HFFc6 (cell line): ENCODE data around the gene PCID2. TPM values are rescaled to one million over a fixed set of nuclear protein-coding genes. Genes with fewer than 3 reads are reported as not detected.
"Not testable (repeated sequence)": the region's sequence is repeated elsewhere in the genome, so short reads cannot be mapped to it uniquely, and the experiment has no call there.

Experiments used
- DNase-seq: peaks from one replicate; pipeline ENCODE4 v3.0.0-alpha.2; 2018
- H3K27ac Mint-ChIP-seq: 2 replicates; pipeline ENCODE4 v1.8.0; 2020; ENCODE audit warnings: mild to moderate bottlenecking, mixed read lengths
- H3K27me3 Mint-ChIP-seq: 2 replicates; pipeline ENCODE4 v1.8.0; 2021; ENCODE audit warnings: mild to moderate bottlenecking, moderate library complexity, mixed read lengths; ENCODE audit not compliant: insufficient read depth
- H3K36me3 Mint-ChIP-seq: 2 replicates; pipeline ENCODE4 v1.8.0; 2021; ENCODE audit warnings: low read depth, mixed read lengths
- H3K4me1 Mint-ChIP-seq: 2 replicates; pipeline ENCODE4 v1.8.0; 2020; ENCODE audit warnings: low read depth, mixed read lengths
- H3K4me3 Mint-ChIP-seq: 2 replicates; pipeline ENCODE4 v1.8.0; 2020; ENCODE audit warnings: mild to moderate bottlenecking, moderate library complexity, mixed read lengths
- H3K9me3 Mint-ChIP-seq: 2 replicates; pipeline ENCODE4 v1.8.0; 2020; ENCODE audit warnings: mild to moderate bottlenecking, mixed read lengths
- CTCF ChIP-seq: fragments of 200-600 bp; sonication (generic); IDR thresholded peaks from 2 replicates; pipeline ENCODE4 v1.5.0; 2021; ENCODE audit warnings: antibody characterized with exemption, mild to moderate bottlenecking
- long read RNA-seq: library from polyadenylated mRNA; unstranded; transcript quantifications from one replicate; pipeline ENCODE4 v2.0.0, GENCODE V29; 2019
- total RNA-seq, 6 experiments: library from RNA; stranded (reverse); fragmentation: NEBNext Ultra II Directional; extraction: Animal tissue kit (Norgen Biotek cat#: 25700); gene quantifications; 2 replicates in 1 of 6; 3 replicates in 5 of 6; pipeline ENCODE4 v1.2.3, GENCODE V29; 2021

PCID2 gene
- 10 to 100 TPM; 59.1 to 72.5 (median 68.3) TPM for total RNA-seq
- long read RNA-seq, transcript PCID2-205 (15 exons, 1,654 nt) = minor isoform, 11 of 123 reads
- long read RNA-seq, transcript PCID2-202 (14 exons, 1,898 nt) = major isoform, 45 of 123 reads
- long read RNA-seq, transcript PCID2-206 (15 exons, 1,671 nt) = minor isoform, 19 of 123 reads
- long read RNA-seq, transcript PCID2-210 (8 exons, 859 nt) = minor isoform, 7 of 123 reads
- long read RNA-seq, partial matches to known transcripts = 3 of 123 reads
- long read RNA-seq, other reads (novel, unspliced or antisense) = 29 of 123 reads

GRCh38 chr13:113208421-113209335 lies at the start of gene PCID2:
TSS of gene PCID2 (minus strand) at chr13:113208669. CDS start at chr13:113208634, 35 bp downstream.
- H3K4me3 Mint-ChIP-seq = peak within 1 kb of the TSS; percentile 94
- H3K27me3 Mint-ChIP-seq = no peaks in the 10 kb centered on the region
- H3K4me1 Mint-ChIP-seq = peaks cover 58% of the 10 kb centered on the region
- peaks cover 48% of the 10 kb centered on the region for H3K36me3 Mint-ChIP-seq
- DNase-seq = peak; percentile 70
- no peak for TF ChIP-seq CTCF
- peak within 1 kb of the TSS; percentile 87 for H3K27ac Mint-ChIP-seq
- H3K9me3 Mint-ChIP-seq = no peaks in the 10 kb centered on the region

GRCh38 chr13:113257908-113258307 lies 49.4 kb upstream of the PCID2 start:
- not testable (repeated sequence) for H3K4me3 Mint-ChIP-seq, H3K27ac Mint-ChIP-seq, H3K4me1 Mint-ChIP-seq, DNase-seq, H3K27me3 Mint-ChIP-seq, H3K9me3 Mint-ChIP-seq
- H3K36me3 Mint-ChIP-seq = peaks cover 21% of the 10 kb centered on the region

GRCh38 chr13:113252516-113253095 lies 44.1 kb upstream of the PCID2 start:
- Mint-ChIP-seq H3K9me3 (no peaks in the 10 kb centered on the region), H3K4me1 (no peaks in the 10 kb centered on the region), H3K27ac (no peak overlapping the region), H3K27me3 (no peaks in the 10 kb centered on the region; the same call in none of the 2 replicates), H3K36me3 (peaks cover 44% of the 10 kb centered on the region), H3K4me3 (no peak overlapping the region)
- DNase-seq = no peak
- TF ChIP-seq CTCF = no peak

- no peak overlapping the region for H3K27ac Mint-ChIP-seq
These were observed 37.7 kb upstream of the PCID2 start for GRCh38 chr13:113245849-113246796.

GRCh38 chr13:113243847-113244246 lies 35.4 kb upstream of the PCID2 start:
- no peak overlapping the region for H3K27ac Mint-ChIP-seq
- no peak overlapping the region for H3K4me3 Mint-ChIP-seq
- no peak for TF ChIP-seq CTCF
- no peaks in the 10 kb centered on the region; the same call in none of the 2 replicates for H3K27me3 Mint-ChIP-seq
- H3K4me1 Mint-ChIP-seq = no peaks in the 10 kb centered on the region
- H3K36me3 Mint-ChIP-seq = peaks cover 61% of the 10 kb centered on the region
- DNase-seq = no peak
- no peaks in the 10 kb centered on the region for H3K9me3 Mint-ChIP-seq

More at GRCh38 chr13:113245849-113246796, 37.7 kb upstream of the PCID2 start:
- TF ChIP-seq CTCF = peak; percentile 64
- no peaks in the 10 kb centered on the region for H3K4me1 Mint-ChIP-seq
- H3K9me3 Mint-ChIP-seq = no peaks in the 10 kb centered on the region
- H3K36me3 Mint-ChIP-seq = peaks cover 66% of the 10 kb centered on the region
- no peak for DNase-seq
- H3K4me3 Mint-ChIP-seq = no peak overlapping the region
- no peaks in the 10 kb centered on the region; the same call in none of the 2 replicates for H3K27me3 Mint-ChIP-seq

- peaks cover 47% of the 10 kb centered on the region for H3K36me3 Mint-ChIP-seq
- H3K4me3 Mint-ChIP-seq, H3K9me3 Mint-ChIP-seq: not testable (repeated sequence)
These were observed 33.2 kb upstream of the PCID2 start for GRCh38 chr13:113241623-113242022.

More at GRCh38 chr13:113241623-113242022, 33.2 kb upstream of the PCID2 start:
- DNase-seq, H3K27ac Mint-ChIP-seq, H3K4me1 Mint-ChIP-seq, H3K27me3 Mint-ChIP-seq: not testable (repeated sequence)
